ENCODE results near the gene ECSIT.

ECSIT gene

GRCh38 chr19:11494634-11495285 lies 34.2 kb downstream of the ECSIT start:
- H3K27me3 ChIP-seq (ENCODE audit: control insufficient read depth, insufficient read depth, low read length), result no peaks in the 10 kb centered on the region
- no peak overlapping the region for H3K4me3 ChIP-seq (ENCODE audit: low read length)
- H3K36me3 ChIP-seq (ENCODE audit: control insufficient read depth, insufficient read depth, low read length), result no peaks in the 10 kb centered on the region
- H3K9ac ChIP-seq (ENCODE audit: low read length), result no peak overlapping the region
- H3K9me3 ChIP-seq (ENCODE audit: control insufficient read depth, low read length), result no peaks in the 10 kb centered on the region
- H3K4me1 ChIP-seq (ENCODE audit: control insufficient read depth, insufficient read depth, low read length), result peaks cover 15% of the 10 kb centered on the region

- no peaks in the 10 kb centered on the region for H3K36me3 ChIP-seq (ENCODE audit: control insufficient read depth, insufficient read depth, low read length)
These were observed 39.6 kb downstream of the ECSIT start for GRCh38 chr19:11489378-11489777.

GRCh38 chr19:11486661-11487503 lies 42.1 kb downstream of the ECSIT start:
- no peak overlapping the region for H3K9ac ChIP-seq (ENCODE audit: low read length)
- no peak overlapping the region for H3K4me3 ChIP-seq (ENCODE audit: low read length)
- H3K36me3 ChIP-seq (ENCODE audit: control insufficient read depth, insufficient read depth, low read length), result no peaks in the 10 kb centered on the region
- H3K9me3 ChIP-seq (ENCODE audit: control insufficient read depth, low read length), result no peaks in the 10 kb centered on the region
- H3K27me3 ChIP-seq (ENCODE audit: control insufficient read depth, insufficient read depth, low read length), result peaks cover 13% of the 10 kb centered on the region
- peaks cover 23% of the 10 kb centered on the region for H3K4me1 ChIP-seq (ENCODE audit: control insufficient read depth, insufficient read depth, low read length)

More at GRCh38 chr19:11489378-11489777, 39.6 kb downstream of the ECSIT start:
- H3K4me1 ChIP-seq (ENCODE audit: control insufficient read depth, insufficient read depth, low read length), result peaks cover 12% of the 10 kb centered on the region
- no peak overlapping the region for H3K9ac ChIP-seq (ENCODE audit: low read length)
- no peak overlapping the region for H3K4me3 ChIP-seq (ENCODE audit: low read length)
- no peaks in the 10 kb centered on the region for H3K9me3 ChIP-seq (ENCODE audit: control insufficient read depth, low read length)
- no peaks in the 10 kb centered on the region for H3K27me3 ChIP-seq (ENCODE audit: control insufficient read depth, insufficient read depth, low read length)

- Histone ChIP-seq H3K27me3 (ENCODE audit: control insufficient read depth, insufficient read depth, low read length) (peaks cover 25% of the 10 kb centered on the region), H3K4me1 (ENCODE audit: control insufficient read depth, insufficient read depth, low read length) (peaks cover 23% of the 10 kb centered on the region), H3K36me3 (ENCODE audit: control insufficient read depth, insufficient read depth, low read length) (no peaks in the 10 kb centered on the region), H3K9ac (ENCODE audit: low read length) (no peak overlapping the region), H3K9me3 (ENCODE audit: control insufficient read depth, low read length) (no peaks in the 10 kb centered on the region), H3K4me3 (ENCODE audit: low read length) (no peak overlapping the region)
These were observed 43.6 kb downstream of the ECSIT start for GRCh38 chr19:11485245-11485837.

- Histone ChIP-seq H3K4me1 (ENCODE audit: control insufficient read depth, insufficient read depth, low read length) (peaks cover 22% of the 10 kb centered on the region), H3K27me3 (ENCODE audit: control insufficient read depth, insufficient read depth, low read length) (peaks cover 33% of the 10 kb centered on the region), H3K9me3 (ENCODE audit: control insufficient read depth, low read length) (no peaks in the 10 kb centered on the region), H3K4me3 (ENCODE audit: low read length) (no peak overlapping the region), H3K9ac (ENCODE audit: low read length) (no peak overlapping the region), H3K36me3 (ENCODE audit: control insufficient read depth, insufficient read depth, low read length) (no peaks in the 10 kb centered on the region)
These were observed 45.4 kb downstream of the ECSIT start for GRCh38 chr19:11483366-11484111.

GRCh38 chr19:11482384-11483050 lies 46.4 kb downstream of the ECSIT start:
- Histone ChIP-seq H3K4me3 (ENCODE audit: low read length) (no peak overlapping the region), H3K4me1 (ENCODE audit: control insufficient read depth, insufficient read depth, low read length) (peaks cover 22% of the 10 kb centered on the region), H3K9ac (ENCODE audit: low read length) (no peak overlapping the region), H3K27me3 (ENCODE audit: control insufficient read depth, insufficient read depth, low read length) (peaks cover 33% of the 10 kb centered on the region), H3K9me3 (ENCODE audit: control insufficient read depth, low read length) (no peaks in the 10 kb centered on the region), H3K36me3 (ENCODE audit: control insufficient read depth, insufficient read depth, low read length) (no peaks in the 10 kb centered on the region)

- Histone ChIP-seq H3K4me1 (ENCODE audit: control insufficient read depth, insufficient read depth, low read length) (peaks cover 22% of the 10 kb centered on the region), H3K9ac (ENCODE audit: low read length) (no peak overlapping the region), H3K9me3 (ENCODE audit: control insufficient read depth, low read length) (no peaks in the 10 kb centered on the region), H3K27me3 (ENCODE audit: control insufficient read depth, insufficient read depth, low read length) (peaks cover 33% of the 10 kb centered on the region), H3K36me3 (ENCODE audit: control insufficient read depth, insufficient read depth, low read length) (no peaks in the 10 kb centered on the region), H3K4me3 (ENCODE audit: low read length) (no peak overlapping the region)
These were observed 47.2 kb downstream of the ECSIT start for GRCh38 chr19:11481534-11482383.

- peaks cover 22% of the 10 kb centered on the region for H3K4me1 ChIP-seq (ENCODE audit: control insufficient read depth, insufficient read depth, low read length)
- no peak within 1 kb of the TSS for H3K9ac ChIP-seq (ENCODE audit: low read length)
- H3K36me3 ChIP-seq (ENCODE audit: control insufficient read depth, insufficient read depth, low read length), result no peaks in the 10 kb centered on the region
- no peaks in the 10 kb centered on the region for H3K9me3 ChIP-seq (ENCODE audit: control insufficient read depth, low read length)
- no peak within 1 kb of the TSS for H3K4me3 ChIP-seq (ENCODE audit: low read length)
- peaks cover 33% of the 10 kb centered on the region for H3K27me3 ChIP-seq (ENCODE audit: control insufficient read depth, insufficient read depth, low read length)
These were observed 48.0 kb downstream of the ECSIT start, which contains the start of gene ELAVL3 for GRCh38 chr19:11480715-11481533. Gene ELAVL3 (minus strand): TSS chr19:11481046. CDS start chr19:11480608, 438 bp downstream.

- Histone ChIP-seq H3K36me3 (ENCODE audit: control insufficient read depth, insufficient read depth, low read length) (no peaks in the 10 kb centered on the region), H3K9me3 (ENCODE audit: control insufficient read depth, low read length) (no peaks in the 10 kb centered on the region), H3K9ac (ENCODE audit: low read length) (no peak overlapping the region), H3K4me3 (ENCODE audit: low read length) (no peak overlapping the region), H3K27me3 (ENCODE audit: control insufficient read depth, insufficient read depth, low read length) (peaks cover 33% of the 10 kb centered on the region), H3K4me1 (ENCODE audit: control insufficient read depth, insufficient read depth, low read length) (peaks cover 22% of the 10 kb centered on the region)
These were observed 48.8 kb downstream of the ECSIT start for GRCh38 chr19:11479898-11480714.
